Measurements from ENCODE around the gene MAGI2.

MAGI2 gene

GRCh38 chr7:78673272-78673671, 780.2 kb downstream of the MAGI2 start:
- no peaks in the 10 kb centered on the region for H3K36me3 ChIP-seq (replicated peaks)
- no peak overlapping the region for H3K4me3 ChIP-seq (ENCODE audit: low read depth, low read length)
- in situ Hi-C loops (cut with HindIII; ENCODE audit: low pct_ligation_motif_present, low sequenced_read_pairs), result no loop called here
- DNase-seq, result no peak
- TF ChIP-seq CTCF (IDR thresholded peaks at IDR 0.05; ENCODE audit: low read depth, low read length, missing control alignments), result no peak
- H3K27me3 ChIP-seq (replicated peaks), result no peaks in the 10 kb centered on the region
- no peak overlapping the region for H3K27ac ChIP-seq

GRCh38 chr7:78662939-78663338, 790.5 kb downstream of the MAGI2 start:
- Histone ChIP-seq H3K36me3 (replicated peaks) (no peaks in the 10 kb centered on the region), H3K4me3 (ENCODE audit: low read depth, low read length) (no peak overlapping the region), H3K27me3 (replicated peaks) (no peaks in the 10 kb centered on the region), H3K27ac (no peak overlapping the region)
- no peak for DNase-seq
- no peak for TF ChIP-seq CTCF (IDR thresholded peaks at IDR 0.05; ENCODE audit: low read depth, low read length, missing control alignments)
- in situ Hi-C loops (cut with HindIII; ENCODE audit: low pct_ligation_motif_present, low sequenced_read_pairs), result no loop called here

DNA sequence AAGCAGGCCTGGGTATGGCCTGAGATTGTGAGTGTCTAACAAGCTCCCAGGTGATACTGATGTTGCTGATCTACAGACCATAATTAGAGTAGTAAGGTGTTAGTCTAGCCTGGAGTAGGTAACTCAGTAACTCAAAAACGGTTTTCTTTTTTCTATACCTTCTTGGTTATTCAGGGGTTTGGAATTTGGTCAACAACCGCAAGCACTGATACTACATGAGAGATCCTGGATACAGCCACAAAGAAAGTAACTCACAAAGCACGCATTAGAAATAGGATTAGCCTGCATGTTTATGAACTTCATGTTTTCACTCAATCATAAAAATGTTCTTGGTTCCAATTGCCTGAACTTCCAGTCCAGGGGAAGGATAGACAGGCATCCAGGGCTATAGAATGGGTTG, 803.5 kb downstream of the MAGI2 start:
- H3K27ac ChIP-seq, result no peak overlapping the region
- no peak for DNase-seq
- no peak overlapping the region for H3K4me3 ChIP-seq (ENCODE audit: low read depth, low read length)
- no peaks in the 10 kb centered on the region for H3K27me3 ChIP-seq (replicated peaks)
- no peaks in the 10 kb centered on the region for H3K36me3 ChIP-seq (replicated peaks)
- in situ Hi-C loops (cut with HindIII; ENCODE audit: low pct_ligation_motif_present, low sequenced_read_pairs), result no loop called here
- no peak for TF ChIP-seq CTCF (IDR thresholded peaks at IDR 0.05; ENCODE audit: low read depth, low read length, missing control alignments)

- DNase-seq, result no peak
- TF ChIP-seq CTCF (IDR thresholded peaks at IDR 0.05; ENCODE audit: low read depth, low read length, missing control alignments), result no peak
- H3K4me3 ChIP-seq (ENCODE audit: low read depth, low read length), result no peak overlapping the region
- in situ Hi-C loops (cut with HindIII; ENCODE audit: low pct_ligation_motif_present, low sequenced_read_pairs), result no loop called here
- H3K36me3 ChIP-seq (replicated peaks), result no peaks in the 10 kb centered on the region
- H3K27me3 ChIP-seq (replicated peaks), result no peaks in the 10 kb centered on the region
- H3K27ac ChIP-seq, result no peak overlapping the region
These were observed 804.2 kb downstream of the MAGI2 start for GRCh38 chr7:78649236-78649635.

DNA sequence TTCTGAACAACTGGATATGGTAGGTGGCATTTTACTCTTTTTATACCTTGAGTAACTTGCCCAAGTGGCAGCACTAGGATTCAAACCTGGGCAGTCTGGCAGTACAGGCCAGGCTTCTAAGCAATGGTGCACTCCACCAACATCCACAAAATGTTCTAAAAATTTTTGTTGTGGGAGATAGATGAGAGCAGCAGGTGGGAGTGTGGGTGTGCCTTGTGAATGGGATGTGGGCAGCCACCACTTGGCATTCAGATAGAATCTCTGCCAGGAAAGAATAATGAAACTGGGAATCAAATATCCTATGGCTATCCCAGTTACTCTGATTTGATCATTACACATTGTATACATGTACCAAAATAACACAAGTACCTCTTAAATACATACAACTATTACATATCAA, 810.7 kb downstream of the MAGI2 start:
- DNase-seq, result no peak
- TF ChIP-seq CTCF (IDR thresholded peaks at IDR 0.05; ENCODE audit: low read depth, low read length, missing control alignments), result no peak
- in situ Hi-C loops (cut with HindIII; ENCODE audit: low pct_ligation_motif_present, low sequenced_read_pairs), result no loop called here

DNA sequence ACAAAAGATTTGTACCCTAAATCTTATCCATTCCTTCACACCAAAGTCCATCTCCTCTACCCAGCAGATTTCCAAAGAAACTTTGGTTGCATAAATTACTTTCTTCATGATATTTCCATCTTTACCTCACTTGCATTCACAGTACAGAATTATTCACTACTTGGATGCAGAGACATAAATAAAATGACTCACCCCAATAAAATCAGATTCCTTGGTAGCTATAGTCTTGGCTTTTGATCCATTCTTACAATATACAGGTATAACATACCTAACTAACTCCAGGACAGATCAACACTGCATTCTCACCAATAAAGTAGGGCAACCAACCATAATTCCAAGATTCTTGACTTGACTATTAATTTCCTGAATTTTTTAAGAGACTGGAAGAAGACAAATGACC, 815.1 kb downstream of the MAGI2 start:
- in situ Hi-C loops (cut with HindIII; ENCODE audit: low pct_ligation_motif_present, low sequenced_read_pairs), result no loop called here
- TF ChIP-seq CTCF (IDR thresholded peaks at IDR 0.05; ENCODE audit: low read depth, low read length, missing control alignments), result no peak

More for the DNA sequence above, 810.7 kb downstream of the MAGI2 start:
- Histone ChIP-seq H3K36me3 (replicated peaks) (no peaks in the 10 kb centered on the region), H3K4me3 (ENCODE audit: low read depth, low read length) (no peak overlapping the region), H3K27ac (no peak overlapping the region), H3K27me3 (replicated peaks) (no peaks in the 10 kb centered on the region)

More for the DNA sequence above, 815.1 kb downstream of the MAGI2 start:
- H3K36me3 ChIP-seq (replicated peaks), result no peaks in the 10 kb centered on the region
- no peaks in the 10 kb centered on the region for H3K27me3 ChIP-seq (replicated peaks)
- no peak for DNase-seq
- no peak overlapping the region for H3K4me3 ChIP-seq (ENCODE audit: low read depth, low read length)
- no peak overlapping the region for H3K27ac ChIP-seq
